GM18511 (cell line): ENCODE results near the gene KCNJ5.

Experiments used
- ATAC-seq: cut with Tn5 transposase; IDR thresholded peaks from one replicate; pipeline ENCODE4 v1.9.1; 2021; ENCODE audit warnings: mild to moderate bottlenecking, moderate library complexity; ENCODE audit not compliant: unreplicated experiment

The KCNJ5 gene

GRCh38 chr11:128946648-128947047 lies 55.5 kb downstream of the KCNJ5 start:
- no peak for ATAC-seq

GRCh38 chr11:128947773-128948172 lies 56.6 kb downstream of the KCNJ5 start:
- no peak for ATAC-seq

- ATAC-seq = peak; percentile 55
Measured at GRCh38 chr11:128948583-128948982, 57.4 kb downstream of the KCNJ5 start.

- ATAC-seq = no peak
Measured at GRCh38 chr11:128949791-128950454, 58.8 kb downstream of the KCNJ5 start.

- no peak for ATAC-seq
Measured at GRCh38 chr11:128953151-128953550, 62.0 kb downstream of the KCNJ5 start.

GRCh38 chr11:128955636-128956035 lies 64.5 kb downstream of the KCNJ5 start:
- no peak for ATAC-seq

- peak; percentile 76 for ATAC-seq
Measured at GRCh38 chr11:128956401-128957201, 65.4 kb downstream of the KCNJ5 start.

GRCh38 chr11:128957202-128957482 lies 66.0 kb downstream of the KCNJ5 start:
- ATAC-seq = no peak

GRCh38 chr11:128961645-128962044 lies 70.5 kb downstream of the KCNJ5 start:
- ATAC-seq = no peak

- ATAC-seq = no peak
Measured at GRCh38 chr11:128962896-128963295, 71.7 kb downstream of the KCNJ5 start.

GRCh38 chr11:128963744-128964325 lies 72.7 kb downstream of the KCNJ5 start:
- no peak for ATAC-seq

GRCh38 chr11:128964463-128964930 lies 73.3 kb downstream of the KCNJ5 start:
- no peak for ATAC-seq

- peak; percentile 98 for ATAC-seq
Measured at GRCh38 chr11:128965485-128965884, 74.3 kb downstream of the KCNJ5 start.

GRCh38 chr11:128967578-128967977 lies 76.4 kb downstream of the KCNJ5 start:
- no peak for ATAC-seq

GRCh38 chr11:128968916-128969315 lies 77.8 kb downstream of the KCNJ5 start:
- no peak for ATAC-seq
